GM21423 (cell line): ENCODE data around the gene CCDC124.
"Not testable (repeated sequence)": the region's sequence is repeated elsewhere in the genome, so short reads cannot be mapped to it uniquely, and the experiment has no call there.

ENCODE experiments used
- ATAC-seq: cut with Tn5 transposase; IDR thresholded peaks from one replicate; pipeline ENCODE4 v1.9.1; 2021; ENCODE audit warnings: mild to moderate bottlenecking, moderate library complexity; ENCODE audit not compliant: unreplicated experiment

Gene CCDC124, protein sequence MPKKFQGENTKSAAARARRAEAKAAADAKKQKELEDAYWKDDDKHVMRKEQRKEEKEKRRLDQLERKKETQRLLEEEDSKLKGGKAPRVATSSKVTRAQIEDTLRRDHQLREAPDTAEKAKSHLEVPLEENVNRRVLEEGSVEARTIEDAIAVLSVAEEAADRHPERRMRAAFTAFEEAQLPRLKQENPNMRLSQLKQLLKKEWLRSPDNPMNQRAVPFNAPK

DNA sequence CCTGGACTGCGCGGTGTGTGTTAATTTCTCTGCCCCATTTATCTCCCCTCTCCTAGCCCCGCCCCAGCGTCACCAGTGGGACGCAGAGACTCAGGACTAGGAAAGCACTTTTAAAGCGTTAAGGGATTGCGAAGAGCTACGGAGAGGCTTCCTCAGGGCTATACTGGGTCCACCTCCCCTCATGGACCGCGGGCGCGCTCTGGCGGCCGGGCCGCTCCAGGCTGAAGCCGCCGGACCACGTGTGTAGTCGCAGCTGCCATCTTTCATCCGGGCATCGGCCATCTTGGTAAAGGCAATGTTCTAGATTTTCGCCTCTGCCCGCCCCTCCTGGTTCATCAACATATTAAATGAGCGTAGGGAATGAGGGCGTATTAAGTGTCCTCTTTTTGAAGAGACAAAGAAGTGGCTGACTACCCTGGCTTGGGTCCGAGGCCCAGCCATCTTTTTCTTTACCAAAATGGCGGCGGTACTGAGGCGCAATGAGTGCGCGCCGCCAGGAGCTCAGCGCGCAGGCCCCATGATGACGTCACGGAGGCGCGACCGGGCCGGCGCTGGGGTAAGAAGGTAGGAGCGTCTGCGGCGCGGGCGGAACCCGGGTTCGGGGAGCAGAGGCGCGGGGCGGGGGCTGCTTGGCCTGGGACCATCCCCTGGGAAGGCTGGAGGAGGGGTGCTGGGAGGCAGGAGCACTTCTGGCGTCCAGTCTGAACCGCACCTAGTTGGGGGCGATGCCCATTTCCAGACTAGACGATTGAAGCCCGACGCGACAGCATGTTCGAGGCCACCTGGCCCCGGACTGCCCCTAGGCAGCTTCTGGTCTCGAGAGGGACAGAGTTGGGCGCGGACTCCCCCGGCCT is at the start of gene CCDC124:
Gene CCDC124 (plus strand): TSS at position 531 of the 854 bp plus-strand sequence. CDS start 3,406 bp downstream, outside the sequence.
- peak; percentile 78 for ATAC-seq

DNA sequence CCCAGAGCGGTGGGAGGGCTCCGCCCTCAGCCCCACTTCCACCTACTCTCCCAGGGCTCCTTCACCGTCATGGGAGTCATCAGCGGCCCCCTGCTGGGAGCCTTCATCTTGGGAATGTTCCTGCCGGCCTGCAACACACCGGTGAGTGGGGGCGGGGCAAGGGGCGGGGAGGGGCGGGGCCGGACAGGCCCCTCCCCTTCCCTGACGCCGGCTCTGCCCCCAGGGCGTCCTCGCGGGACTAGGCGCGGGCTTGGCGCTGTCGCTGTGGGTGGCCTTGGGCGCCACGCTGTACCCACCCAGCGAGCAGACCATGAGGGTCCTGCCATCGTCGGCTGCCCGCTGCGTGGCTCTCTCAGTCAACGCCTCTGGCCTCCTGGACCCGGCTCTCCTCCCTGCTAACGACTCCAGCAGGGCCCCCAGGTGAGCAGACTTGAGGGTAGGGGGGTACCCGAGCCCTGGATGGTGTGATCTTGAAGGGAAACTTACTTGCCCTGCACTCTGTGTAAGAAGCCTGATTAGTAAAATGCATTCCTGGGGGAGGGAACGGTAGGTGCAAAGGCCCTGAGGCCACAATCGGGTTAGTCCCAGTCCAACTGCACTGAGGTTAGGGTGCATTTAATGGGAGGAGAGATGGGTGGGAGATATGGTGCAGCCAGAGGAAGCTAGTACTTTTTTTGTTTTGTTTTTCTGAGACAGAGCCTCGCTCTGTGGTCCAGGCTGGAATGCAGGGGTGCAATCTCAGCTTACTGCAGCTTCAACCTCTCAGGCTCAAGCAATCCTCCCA is 49.0 kb upstream of the CCDC124 start:
- no peak for ATAC-seq

DNA sequence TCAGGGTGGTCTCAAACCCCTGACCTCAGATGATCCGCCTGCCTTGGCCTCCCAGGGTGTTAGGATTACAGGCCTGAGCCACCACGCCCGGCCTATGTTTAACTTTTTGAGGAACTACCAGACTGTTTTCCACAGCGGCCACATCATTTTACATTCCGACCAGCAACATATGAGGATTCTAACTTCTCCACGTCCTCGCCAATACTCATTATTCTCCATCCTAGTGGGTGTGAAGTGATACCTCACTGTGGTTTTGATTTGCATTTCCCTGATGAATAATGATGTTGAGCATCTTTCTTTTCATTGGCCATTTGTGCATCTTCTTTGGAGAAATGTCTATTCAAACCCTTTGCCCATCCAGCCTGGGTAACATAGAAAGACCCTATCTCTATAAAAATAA is 46.3 kb upstream of the CCDC124 start:
- ATAC-seq: no peak

DNA sequence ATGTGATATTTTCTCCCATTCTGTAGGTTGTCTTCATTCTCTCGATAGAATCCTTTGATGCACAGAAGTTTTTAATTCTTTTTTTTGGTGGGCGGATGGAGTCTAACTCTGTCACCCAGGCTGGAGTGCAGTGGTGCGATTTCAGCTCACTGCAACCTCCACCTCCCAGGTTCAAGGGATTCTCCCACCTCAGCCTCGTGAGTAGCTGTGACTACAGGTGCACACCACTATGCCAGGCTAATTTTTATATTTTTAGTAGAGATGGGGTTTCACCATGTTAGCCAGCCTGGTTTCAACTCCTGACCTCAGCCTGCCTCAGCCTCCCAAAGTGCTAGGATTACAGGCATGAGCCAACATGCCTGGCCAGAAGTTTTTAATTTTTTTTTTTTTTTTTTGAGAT is 45.6 kb upstream of the CCDC124 start:
- not testable (repeated sequence) for ATAC-seq

DNA sequence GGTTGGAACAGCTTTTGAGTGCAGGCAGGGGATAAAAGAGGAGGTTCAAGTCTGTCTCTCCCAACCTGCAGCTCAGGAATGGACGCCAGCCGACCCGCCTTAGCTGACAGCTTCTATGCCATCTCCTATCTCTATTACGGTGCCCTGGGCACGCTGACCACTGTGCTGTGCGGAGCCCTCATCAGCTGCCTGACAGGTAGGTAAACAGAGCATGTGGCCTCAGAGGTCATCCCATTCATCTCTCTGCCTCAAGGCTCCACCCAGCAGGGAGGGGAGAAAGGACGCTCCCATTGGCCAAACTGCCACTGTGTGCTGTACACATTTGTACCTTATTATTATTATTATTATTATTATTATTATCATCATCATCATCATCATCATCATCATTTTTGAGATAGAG is 44.6 kb upstream of the CCDC124 start:
- ATAC-seq: no peak

DNA sequence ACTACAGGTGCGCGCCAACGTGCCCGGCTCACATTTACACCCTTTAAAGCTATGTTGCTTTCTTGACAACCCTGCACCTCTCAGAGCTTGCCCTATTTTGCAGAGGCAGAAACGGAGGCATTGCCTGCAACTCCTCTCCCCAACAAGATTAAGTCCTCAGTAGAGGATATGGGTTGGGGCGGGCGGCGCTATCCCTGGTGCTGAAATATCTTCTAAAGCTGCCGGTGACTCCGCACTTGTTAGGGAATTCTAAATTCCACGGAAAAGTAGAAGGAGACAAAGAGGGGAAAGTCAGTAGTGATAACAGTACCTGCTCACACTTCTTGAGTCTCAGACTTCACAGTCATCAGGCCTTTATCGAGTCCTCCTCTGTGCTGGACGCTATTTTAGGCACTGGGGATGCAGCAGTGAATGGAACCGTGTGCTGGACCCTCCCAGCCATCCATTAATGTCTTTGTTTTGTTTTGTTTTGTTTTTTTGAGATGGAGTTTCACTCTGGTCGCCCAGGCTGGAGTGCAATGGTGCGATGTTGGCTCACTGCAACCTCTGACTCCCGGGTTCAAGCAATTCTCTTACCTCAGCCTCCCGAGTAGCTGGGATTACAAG is 43.1 kb upstream of the CCDC124 start:
- no peak for ATAC-seq

DNA sequence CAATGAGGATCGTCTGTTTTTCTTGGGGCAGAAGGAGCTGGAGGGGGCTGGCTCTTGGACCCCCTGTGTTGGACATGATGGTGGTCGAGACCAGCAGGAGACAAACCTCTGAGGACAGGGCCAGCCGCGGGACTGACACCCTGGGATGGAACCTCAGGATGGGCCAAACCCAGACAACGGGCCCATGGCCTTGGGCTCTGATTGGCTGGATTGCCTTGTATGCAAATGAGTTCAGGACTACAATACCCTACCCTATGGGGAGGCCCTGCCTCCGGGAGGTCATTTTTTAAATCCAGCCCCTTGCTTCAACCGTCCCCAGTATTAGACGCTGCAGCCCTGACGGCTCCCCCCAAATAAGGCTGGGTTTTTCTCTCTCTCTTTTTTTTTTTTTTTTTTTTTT is 39.0 kb upstream of the CCDC124 start:
- no peak for ATAC-seq

DNA sequence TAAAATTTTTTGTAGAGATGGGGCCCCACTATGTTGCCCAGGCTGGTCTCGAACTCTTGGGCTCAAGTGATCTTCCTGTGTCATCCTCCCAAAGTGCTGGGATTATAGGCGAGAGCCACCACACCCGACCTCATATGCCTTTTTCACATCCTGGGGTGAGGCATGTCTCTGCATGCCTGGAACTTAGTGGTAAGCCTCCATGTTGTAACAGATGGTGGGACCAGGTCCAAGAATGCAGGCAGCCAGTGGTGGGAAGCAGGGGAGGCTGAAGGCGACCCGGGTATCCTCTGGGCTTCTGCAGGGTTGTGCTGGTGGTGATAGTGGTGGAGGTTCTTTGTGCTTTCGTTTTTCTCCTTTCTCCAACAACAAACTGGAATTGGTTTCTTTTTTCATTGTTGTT is 30.1 kb upstream of the CCDC124 start:
- ATAC-seq: no peak

DNA sequence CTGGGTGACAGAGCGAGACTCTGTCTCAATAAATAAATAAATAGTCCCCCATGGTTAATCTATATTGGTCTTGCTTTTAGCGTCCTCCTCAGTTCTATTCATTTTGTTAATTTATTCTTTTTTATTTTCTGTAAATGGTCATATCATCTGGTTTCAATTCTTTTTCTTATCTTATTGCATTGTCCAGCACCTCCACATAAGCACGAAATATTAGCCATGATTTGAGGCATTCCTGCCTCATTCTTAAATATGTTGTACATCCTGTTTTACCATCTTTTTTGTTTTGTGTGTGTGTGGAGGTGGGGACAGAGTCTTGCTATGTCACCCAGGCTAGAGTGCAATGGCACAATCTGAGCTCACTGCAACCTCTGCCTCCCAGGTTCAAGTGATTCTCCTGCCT is 24.6 kb upstream of the CCDC124 start:
- ATAC-seq: no peak

DNA sequence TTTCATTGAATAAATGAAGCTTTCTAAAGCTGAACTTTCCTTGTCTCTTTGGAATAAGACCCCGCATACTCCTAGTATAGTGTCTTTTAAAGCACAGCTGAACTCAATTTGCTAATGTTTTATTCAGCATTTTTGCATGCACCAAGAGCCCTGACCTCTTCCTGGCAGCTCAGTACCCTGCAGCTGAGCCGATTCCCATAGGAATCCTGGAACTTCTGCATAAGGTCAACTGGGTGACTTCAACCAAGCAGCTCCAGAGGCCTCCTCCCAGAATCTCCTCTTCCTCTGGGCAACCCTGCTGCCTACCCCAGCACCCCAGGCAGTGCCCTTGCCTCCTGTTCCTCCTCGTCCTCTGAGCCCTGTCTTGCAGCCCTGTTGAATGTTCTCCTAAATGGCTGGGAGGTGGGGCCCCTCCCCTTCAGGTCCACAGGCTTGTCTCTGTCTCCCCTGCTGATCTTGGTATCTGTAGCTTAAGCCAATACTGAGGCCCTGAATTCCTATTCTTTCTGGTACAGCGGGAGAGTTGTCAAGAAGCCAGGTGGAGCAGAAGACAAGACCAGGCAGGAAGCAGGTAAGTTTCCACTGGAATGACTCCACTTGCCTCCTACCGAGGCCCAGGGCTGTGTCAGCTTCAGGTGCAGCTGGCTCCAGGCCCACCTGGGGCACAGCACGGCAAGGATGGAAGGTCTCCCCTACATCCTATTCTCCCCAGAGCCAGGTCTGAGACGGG is 23.6 kb upstream of the CCDC124 start:
- ATAC-seq: no peak

DNA sequence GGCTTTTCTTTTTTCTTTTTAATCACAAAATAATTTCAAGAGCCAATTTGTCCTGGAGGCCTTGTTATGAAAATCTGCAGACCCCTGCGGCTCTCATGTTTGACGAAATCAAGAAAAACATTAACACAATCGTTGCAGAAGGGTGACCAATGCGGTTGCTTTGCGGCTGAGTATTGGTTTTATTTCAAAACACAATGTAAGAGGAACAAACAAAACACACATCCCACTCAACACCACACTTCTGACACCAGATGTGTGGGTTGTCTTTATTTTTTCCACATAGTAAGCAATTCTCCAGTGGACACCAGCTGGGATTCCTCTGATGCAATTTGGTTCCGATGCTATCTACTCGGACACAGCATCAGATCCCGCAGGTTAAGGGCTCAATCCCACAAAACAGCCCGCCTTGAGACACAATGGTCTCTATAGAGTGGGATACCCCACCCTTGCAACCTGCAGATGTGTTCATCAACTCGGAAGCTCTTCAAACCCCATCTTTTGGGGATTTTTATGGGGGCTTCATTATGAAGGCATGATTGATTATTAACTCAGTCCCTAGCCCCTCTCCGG is 21.9 kb upstream of the CCDC124 start:
- ATAC-seq: no peak

DNA sequence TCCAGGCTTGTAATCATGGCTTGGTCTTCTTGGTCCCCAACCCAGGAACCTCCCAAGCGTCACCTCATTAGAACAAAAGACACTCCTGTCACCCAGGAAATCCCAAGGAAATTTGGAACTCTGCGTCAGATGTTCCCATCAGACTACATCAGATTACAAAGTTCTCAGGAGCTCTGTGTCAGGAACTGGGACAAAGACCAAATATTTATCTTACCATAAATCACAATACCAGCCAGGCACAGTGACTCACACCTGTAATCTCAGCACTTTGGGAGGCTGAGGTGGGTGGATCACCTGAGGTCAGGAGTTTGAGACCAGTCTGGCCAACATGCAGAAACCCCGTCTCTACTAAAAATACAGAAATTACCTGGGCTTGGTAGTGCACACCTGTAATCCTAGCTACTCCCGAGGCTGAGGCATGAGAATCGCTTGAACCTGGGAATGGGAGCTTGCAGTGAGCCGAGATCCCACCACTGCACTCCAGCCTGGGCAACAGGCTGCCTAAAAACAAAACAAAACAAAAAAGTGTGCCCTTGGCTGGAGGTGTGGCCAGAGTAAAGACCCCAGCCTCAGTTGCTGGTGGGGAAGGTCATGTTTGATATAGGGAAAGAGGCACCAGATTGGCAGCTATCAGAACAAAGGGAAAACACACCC is 16.7 kb upstream of the CCDC124 start:
- no peak for ATAC-seq

DNA sequence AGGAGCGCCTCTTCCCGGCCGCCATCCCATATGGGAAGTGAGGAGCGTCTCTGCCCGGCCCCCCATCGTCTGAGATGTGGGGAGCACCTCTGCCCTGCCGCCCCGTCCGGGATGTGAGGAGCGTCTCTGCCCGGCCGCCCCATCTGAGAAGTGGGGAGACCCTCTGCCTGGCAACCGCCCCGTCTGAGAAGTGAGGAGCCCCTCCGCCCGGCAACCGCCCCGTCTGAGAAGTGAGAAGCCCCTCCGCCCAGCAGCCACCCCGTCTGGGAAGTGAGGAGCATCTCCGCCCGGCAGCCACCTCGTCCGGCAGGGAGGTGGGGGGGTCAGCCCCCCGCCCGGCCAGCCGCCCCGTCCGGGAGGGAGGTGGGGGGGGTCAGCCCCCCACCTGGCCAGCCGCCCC is 14.7 kb upstream of the CCDC124 start:
- ATAC-seq: not testable (repeated sequence)

DNA sequence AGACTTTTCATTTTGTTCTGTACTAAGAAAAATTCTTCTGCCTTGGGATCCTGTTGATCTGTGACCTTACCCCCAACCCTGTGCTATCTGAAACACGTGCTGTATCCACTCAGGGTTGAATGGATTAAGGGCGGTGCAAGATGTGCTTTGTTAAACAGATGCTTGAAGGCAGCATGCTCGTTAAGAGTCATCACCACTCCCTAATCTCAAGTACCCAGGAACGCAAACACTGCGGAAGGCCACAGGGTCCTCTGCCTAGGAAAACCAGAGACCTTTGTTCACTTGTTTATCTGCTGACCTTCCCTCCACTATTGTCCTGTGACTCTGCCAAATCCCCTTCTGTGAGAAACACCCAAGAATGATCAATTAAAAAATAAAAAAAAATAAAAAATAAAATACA is 13.7 kb upstream of the CCDC124 start:
- not testable (repeated sequence) for ATAC-seq

DNA sequence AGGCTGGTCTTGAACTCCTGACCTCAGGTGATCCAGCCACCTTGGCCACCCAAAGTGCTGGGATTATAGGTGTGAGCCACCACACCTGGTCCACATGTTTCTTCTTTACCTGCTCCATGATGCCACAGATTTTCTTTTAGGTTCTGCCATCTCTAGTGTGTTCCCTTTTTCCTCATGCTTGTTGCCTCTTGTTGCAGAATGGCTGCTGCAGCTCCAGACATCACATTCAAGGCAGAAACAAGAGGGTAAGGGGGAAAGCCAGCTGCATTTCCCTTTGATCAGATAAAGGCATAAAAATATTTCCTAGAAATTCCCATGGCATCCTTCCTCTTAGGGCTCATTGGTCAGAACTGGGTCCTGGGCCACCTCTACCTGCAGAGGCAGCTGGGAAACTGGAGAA is 12.3 kb upstream of the CCDC124 start:
- no peak for ATAC-seq

DNA sequence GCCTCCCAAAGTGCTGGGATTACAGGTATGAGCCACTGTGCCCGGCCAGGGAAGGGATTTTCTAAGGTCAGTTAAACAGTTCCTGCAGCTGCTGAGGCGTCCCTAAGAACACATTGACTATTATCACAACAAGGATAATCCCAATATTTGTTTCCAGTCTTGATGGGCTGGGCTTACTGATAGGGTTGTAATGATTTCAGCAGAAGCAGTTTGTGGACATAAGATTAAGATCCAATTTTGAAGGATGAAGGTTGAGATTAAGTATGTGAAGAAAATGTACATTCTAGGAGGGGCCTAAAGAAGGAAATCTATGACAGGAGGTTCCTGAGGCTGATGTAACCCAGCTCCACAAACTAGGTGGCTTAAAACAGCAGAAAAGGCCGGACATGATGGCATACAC is 10.7 kb upstream of the CCDC124 start:
- ATAC-seq: no peak

DNA sequence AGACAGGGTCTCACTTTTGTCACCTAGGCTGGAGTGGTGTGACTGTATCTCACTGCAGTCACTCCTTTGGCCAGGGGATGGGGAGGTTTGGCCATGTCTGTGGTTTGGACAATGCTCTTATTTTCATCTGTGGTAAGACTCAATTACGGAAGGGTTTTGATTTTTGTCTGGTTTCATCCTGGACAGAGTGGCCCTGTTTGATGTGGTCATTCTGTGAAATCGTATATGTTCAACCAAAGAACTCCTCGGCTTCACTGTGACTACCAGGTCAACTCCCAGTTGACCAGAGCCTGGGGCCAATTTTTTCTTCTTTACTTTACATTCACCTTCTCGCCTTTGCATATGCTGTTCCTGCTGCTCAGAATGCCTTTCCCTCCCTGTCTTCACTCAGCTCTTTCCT is 6.8 kb upstream of the CCDC124 start:
- no peak for ATAC-seq

DNA sequence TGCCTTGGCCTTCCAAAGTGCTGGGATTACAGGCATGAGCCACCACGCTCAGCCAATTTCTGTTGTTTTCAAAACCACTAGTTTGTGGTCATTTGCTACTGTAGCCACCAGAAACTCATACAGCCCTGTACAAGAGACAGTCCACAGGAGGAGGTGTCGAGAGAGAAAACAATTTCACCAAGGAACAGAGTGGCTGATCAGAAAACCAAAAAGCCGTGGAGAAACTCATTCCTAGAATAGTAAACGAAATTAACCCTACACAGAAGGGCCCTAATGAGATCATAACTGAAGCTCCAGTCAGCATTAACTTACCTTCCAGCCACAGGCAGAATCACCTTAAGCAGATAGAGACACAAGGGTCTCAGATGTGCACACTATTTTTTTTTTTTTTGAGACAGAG is 3.8 kb upstream of the CCDC124 start:
- no peak for ATAC-seq

DNA sequence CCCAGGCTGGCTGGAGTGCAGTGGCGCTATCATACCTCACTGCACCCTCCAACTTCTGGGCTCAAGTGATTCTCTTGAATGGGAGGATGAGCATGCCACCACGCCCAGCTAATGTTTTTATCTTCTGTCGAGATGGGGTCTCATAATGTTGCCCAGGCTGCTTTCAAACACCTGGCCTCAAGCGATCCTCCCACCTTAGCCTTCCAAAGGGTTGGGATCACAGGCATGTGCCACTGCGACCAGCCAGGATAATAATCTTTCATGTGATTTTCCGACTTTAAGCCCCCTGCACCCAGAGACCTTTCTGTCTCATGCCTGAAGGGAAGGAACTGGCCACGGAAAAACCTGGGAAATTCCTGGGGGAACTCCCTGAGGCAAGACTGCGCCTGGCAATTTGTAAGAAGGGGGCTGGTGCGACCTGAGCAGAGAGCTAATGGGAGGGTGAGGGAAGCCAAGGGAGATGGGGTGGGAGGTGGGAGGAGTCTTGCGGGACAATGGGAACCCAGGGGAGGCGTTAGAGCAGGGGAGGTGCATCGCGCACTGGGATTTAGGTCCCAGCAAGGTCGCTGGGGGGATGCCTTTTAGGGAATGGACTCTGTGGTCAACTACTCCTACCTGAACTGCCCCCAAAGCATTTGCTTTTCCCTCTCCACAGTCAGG is 1.2 kb upstream of the CCDC124 start:
- ATAC-seq: no peak
